ENCODE data around the gene OGFRL1. TPM values are rescaled to one million over a fixed set of nuclear protein-coding genes. Genes with fewer than 3 reads are reported as not detected.

The OGFRL1 gene
- polyA plus RNA-seq, 6 donors from 2014 or later, result 9.4 to 17.0 (median 11.3) TPM

- H3K4me3 Mint-ChIP-seq, result peak overlapping the region; percentile 83 to 95 (median 92)
- H3K9me3 Mint-ChIP-seq, result no peaks in the 10 kb centered on the region
- H3K27me3 Mint-ChIP-seq, result no peaks in the 10 kb centered on the region
- H3K36me3 Mint-ChIP-seq, result peaks cover 14 to 20% of the 10 kb centered on the region in 2 donors
- DNase-seq (no peak), ATAC-seq (ENCODE audit: low read depth in 2 of 2) (no peak)
- H3K27ac Mint-ChIP-seq, result peak overlapping the region; percentile 3 to 97 (median 96)
- peaks cover 47 to 65% (median 55%) of the 10 kb centered on the region in 3 donors for H3K4me1 Mint-ChIP-seq
Measured at GRCh38 chr6:71289802-71290175, 1.2 kb downstream of the OGFRL1 start.

GRCh38 chr6:71290611-71291010 lies 2.0 kb downstream of the OGFRL1 start:
- Mint-ChIP-seq H3K9me3 (no peaks in the 10 kb centered on the region), H3K4me3 (peak overlapping the region; percentile 5 to 95 (median 90)), H3K27ac (peak overlapping the region in 5 of 6 donors; percentile 3 to 97 (median 39)), H3K27me3 (no peaks in the 10 kb centered on the region), H3K36me3 (peaks cover 14 to 25% of the 10 kb centered on the region in 2 donors), H3K4me1 (peaks cover 47 to 65% (median 57%) of the 10 kb centered on the region in 3 donors)
- ATAC-seq (ENCODE audit: low read depth in 2 of 2) (no peak), DNase-seq (no peak)

- Mint-ChIP-seq H3K36me3 (peaks cover 18 to 34% of the 10 kb centered on the region in 2 donors), H3K9me3 (no peaks in the 10 kb centered on the region), H3K27ac (peak overlapping the region in 1 of 6 donors; percentile 3), H3K4me3 (peak overlapping the region in 6 of 8 donors; percentile 1 to 93 (median 50)), H3K27me3 (no peaks in the 10 kb centered on the region), H3K4me1 (peaks cover 48 to 54% (median 50%) of the 10 kb centered on the region in 3 donors)
- DNase-seq (no peak), ATAC-seq (ENCODE audit: low read depth in 2 of 2) (no peak)
Measured at GRCh38 chr6:71292001-71292400, 3.4 kb downstream of the OGFRL1 start.

GRCh38 chr6:71294121-71294523 lies 5.5 kb downstream of the OGFRL1 start:
- Mint-ChIP-seq H3K27me3 (no peaks in the 10 kb centered on the region), H3K9me3 (no peaks in the 10 kb centered on the region), H3K36me3 (peaks cover 22 to 36% of the 10 kb centered on the region in 2 donors), H3K27ac (no peak overlapping the region), H3K4me3 (no peak overlapping the region), H3K4me1 (peaks cover 39 to 45% (median 40%) of the 10 kb centered on the region in 3 donors)
- no peak for DNase-seq
- ATAC-seq (ENCODE audit: low read depth in 2 of 2), result no peak

GRCh38 chr6:71298459-71298858 lies 9.8 kb downstream of the OGFRL1 start:
- Mint-ChIP-seq H3K4me1 (peaks cover 9 to 21% (median 9%) of the 10 kb centered on the region in 3 donors), H3K27me3 (no peaks in the 10 kb centered on the region), H3K9me3 (no peaks in the 10 kb centered on the region), H3K36me3 (peaks cover 33 to 44% of the 10 kb centered on the region in 2 donors), H3K27ac (no peak overlapping the region), H3K4me3 (no peak overlapping the region)
- no peak for ATAC-seq (ENCODE audit: low read depth in 2 of 2)
- DNase-seq, result no peak

GRCh38 chr6:71299541-71300470 lies 11.2 kb downstream of the OGFRL1 start:
- Mint-ChIP-seq H3K4me1 (peaks cover 4 to 11% (median 5%) of the 10 kb centered on the region in 3 donors), H3K27ac (peak overlapping the region in 2 of 6 donors; percentile 41 to 64), H3K4me3 (no peak overlapping the region), H3K36me3 (peaks cover 22 to 32% of the 10 kb centered on the region in 2 donors), H3K27me3 (no peaks in the 10 kb centered on the region), H3K9me3 (no peaks in the 10 kb centered on the region)
- DNase-seq (no peak), ATAC-seq (ENCODE audit: low read depth in 2 of 2) (no peak)

GRCh38 chr6:71300561-71301168 lies 12.1 kb downstream of the OGFRL1 start:
- Mint-ChIP-seq H3K27me3 (no peaks in the 10 kb centered on the region), H3K4me1 (peaks cover 3 to 14% (median 4%) of the 10 kb centered on the region in 3 donors), H3K36me3 (peaks cover 22 to 26% of the 10 kb centered on the region in 2 donors), H3K9me3 (no peaks in the 10 kb centered on the region), H3K27ac (no peak overlapping the region), H3K4me3 (no peak overlapping the region)
- DNase-seq (no peak), ATAC-seq (ENCODE audit: low read depth in 2 of 2) (no peak)

- H3K4me1 Mint-ChIP-seq, result peaks cover 2 to 19% (median 4%) of the 10 kb centered on the region in 3 donors
- DNase-seq, result no peak
- H3K4me3 Mint-ChIP-seq, result no peak overlapping the region
- no peaks in the 10 kb centered on the region for H3K9me3 Mint-ChIP-seq
- ATAC-seq (ENCODE audit: low read depth in 2 of 2), result no peak
- peaks cover 22 to 23% of the 10 kb centered on the region in 2 donors for H3K36me3 Mint-ChIP-seq
- H3K27ac Mint-ChIP-seq, result peak overlapping the region in 1 of 6 donors; percentile 8
- no peaks in the 10 kb centered on the region for H3K27me3 Mint-ChIP-seq
Measured at GRCh38 chr6:71301546-71301945, 12.9 kb downstream of the OGFRL1 start.

- ATAC-seq (ENCODE audit: low read depth in 2 of 2), result no peak
- Mint-ChIP-seq H3K9me3 (no peaks in the 10 kb centered on the region), H3K27ac (peak overlapping the region in 1 of 6 donors; percentile 15), H3K36me3 (no peaks in the 10 kb centered on the region), H3K4me3 (no peak overlapping the region), H3K4me1 (peaks cover 0 to 15% (median 0%) of the 10 kb centered on the region in 3 donors), H3K27me3 (no peaks in the 10 kb centered on the region)
- no peak for DNase-seq
Measured at GRCh38 chr6:71309656-71310055, 21.0 kb downstream of the OGFRL1 start.

- Mint-ChIP-seq H3K36me3 (no peaks in the 10 kb centered on the region), H3K4me3 (no peak overlapping the region), H3K27me3 (no peaks in the 10 kb centered on the region), H3K9me3 (no peaks in the 10 kb centered on the region), H3K4me1 (peaks cover 0 to 15% (median 0%) of the 10 kb centered on the region in 3 donors), H3K27ac (no peak overlapping the region)
- no peak for DNase-seq
- ATAC-seq (ENCODE audit: low read depth in 2 of 2), result no peak
Measured at GRCh38 chr6:71310261-71310660, 21.6 kb downstream of the OGFRL1 start.

- ATAC-seq (ENCODE audit: low read depth in 2 of 2) (no peak), DNase-seq (no peak)
- no peaks in the 10 kb centered on the region for H3K36me3 Mint-ChIP-seq
- H3K27me3 Mint-ChIP-seq, result no peaks in the 10 kb centered on the region
- no peak overlapping the region for H3K27ac Mint-ChIP-seq
- peaks cover 0 to 6% (median 0%) of the 10 kb centered on the region in 3 donors for H3K4me1 Mint-ChIP-seq
- H3K9me3 Mint-ChIP-seq, result peaks cover 0 to 1% (median 0%) of the 10 kb centered on the region in 7 donors
- H3K4me3 Mint-ChIP-seq, result no peak overlapping the region
Measured at GRCh38 chr6:71312089-71312488, 23.5 kb downstream of the OGFRL1 start.

GRCh38 chr6:71317441-71317840 lies 28.8 kb downstream of the OGFRL1 start:
- no peaks in the 10 kb centered on the region for H3K36me3 Mint-ChIP-seq
- no peak overlapping the region for H3K4me3 Mint-ChIP-seq
- peaks cover 0 to 2% (median 0%) of the 10 kb centered on the region in 7 donors for H3K9me3 Mint-ChIP-seq
- no peaks in the 10 kb centered on the region for H3K27me3 Mint-ChIP-seq
- ATAC-seq (ENCODE audit: low read depth in 2 of 2) (no peak), DNase-seq (no peak)
- no peak overlapping the region for H3K27ac Mint-ChIP-seq
- peaks cover 0 to 2% (median 0%) of the 10 kb centered on the region in 3 donors for H3K4me1 Mint-ChIP-seq

GRCh38 chr6:71320041-71320440 lies 31.4 kb downstream of the OGFRL1 start:
- Mint-ChIP-seq H3K9me3 (peaks cover 0 to 2% (median 0%) of the 10 kb centered on the region in 7 donors), H3K36me3 (no peaks in the 10 kb centered on the region), H3K4me1 (peaks cover 0 to 2% (median 0%) of the 10 kb centered on the region in 3 donors), H3K4me3 (no peak overlapping the region), H3K27me3 (no peaks in the 10 kb centered on the region), H3K27ac (peak overlapping the region in 1 of 6 donors; percentile 5)
- ATAC-seq (ENCODE audit: low read depth in 2 of 2) (no peak), DNase-seq (no peak)

Data from naive B cell (primary cell).